ENCODE results near the gene RPL18.
"Not testable (repeated sequence)": the region's sequence is repeated elsewhere in the genome, so short reads cannot be mapped to it uniquely, and the experiment has no call there.

RPL18 gene

GRCh38 chr19:48618916-48619691 lies at the start of gene RPL18, which contains the start of gene SPHK2:
Gene RPL18, minus strand, starts transcription at chr19:48619178. Its CDS starts 35 bp downstream, at chr19:48619143.
Gene SPHK2, plus strand, starts transcription at chr19:48619506. Its CDS starts 1,009 bp downstream, at chr19:48620515.
- Mint-ChIP-seq H3K4me1 (peaks cover 44 to 72% of the 10 kb centered on the region in 2 donors), H3K27me3 (no peaks in the 10 kb centered on the region), H3K4me3 (peak within 1 kb of the TSS; percentile 89 to 99), H3K36me3 (peaks cover 58 to 70% of the 10 kb centered on the region in 2 donors), H3K27ac (peak within 1 kb of the TSS; percentile 100), H3K9me3 (no peaks in the 10 kb centered on the region)
- DNase-seq (peak; percentile 98), ATAC-seq (replicated peaks) (peak; percentile 86 to 89)

GRCh38 chr19:48668761-48669160 lies 49.8 kb upstream of the RPL18 start:
- Mint-ChIP-seq H3K9me3 (peaks cover 7 to 8% of the 10 kb centered on the region in 2 donors), H3K4me1 (no peaks in the 10 kb centered on the region), H3K27ac (no peak overlapping the region), H3K4me3 (no peak overlapping the region), H3K36me3 (no peaks in the 10 kb centered on the region), H3K27me3 (no peaks in the 10 kb centered on the region)
- DNase-seq (no peak), ATAC-seq (replicated peaks) (no peak)

GRCh38 chr19:48668332-48668731 lies 49.4 kb upstream of the RPL18 start:
- no peak overlapping the region for H3K27ac Mint-ChIP-seq
- ATAC-seq (replicated peaks) (no peak), DNase-seq (no peak)
- no peaks in the 10 kb centered on the region for H3K27me3 Mint-ChIP-seq
- no peaks in the 10 kb centered on the region for H3K36me3 Mint-ChIP-seq
- no peak overlapping the region for H3K4me3 Mint-ChIP-seq
- H3K9me3 Mint-ChIP-seq = peaks cover 7 to 8% of the 10 kb centered on the region in 2 donors
- H3K4me1 Mint-ChIP-seq = no peaks in the 10 kb centered on the region

GRCh38 chr19:48665786-48666185 lies 46.8 kb upstream of the RPL18 start:
- Mint-ChIP-seq H3K4me3 (no peak overlapping the region), H3K36me3 (no peaks in the 10 kb centered on the region), H3K27ac (no peak overlapping the region), H3K27me3 (no peaks in the 10 kb centered on the region), H3K9me3 (peaks cover 7 to 8% of the 10 kb centered on the region in 2 donors), H3K4me1 (peaks cover 4 to 6% of the 10 kb centered on the region in 2 donors)
- no peak for ATAC-seq (replicated peaks)
- DNase-seq = no peak

GRCh38 chr19:48664476-48664875 lies 45.5 kb upstream of the RPL18 start:
- H3K27ac Mint-ChIP-seq = no peak overlapping the region
- peaks cover under 1 to 3% of the 10 kb centered on the region in 2 donors for H3K9me3 Mint-ChIP-seq
- no peak overlapping the region for H3K4me3 Mint-ChIP-seq
- no peaks in the 10 kb centered on the region for H3K36me3 Mint-ChIP-seq
- H3K27me3 Mint-ChIP-seq = no peaks in the 10 kb centered on the region
- H3K4me1 Mint-ChIP-seq = peaks cover 6 to 9% of the 10 kb centered on the region in 2 donors
- DNase-seq (no peak), ATAC-seq (replicated peaks) (no peak)

GRCh38 chr19:48663667-48664066 lies 44.7 kb upstream of the RPL18 start:
- H3K4me1 Mint-ChIP-seq = peaks cover 8 to 9% of the 10 kb centered on the region in 2 donors
- no peaks in the 10 kb centered on the region for H3K36me3 Mint-ChIP-seq
- no peak overlapping the region for H3K27ac Mint-ChIP-seq
- H3K9me3 Mint-ChIP-seq = peaks cover 0 to under 1% of the 10 kb centered on the region in 2 donors
- H3K4me3 Mint-ChIP-seq = no peak overlapping the region
- ATAC-seq (replicated peaks) (no peak), DNase-seq (no peak)
- H3K27me3 Mint-ChIP-seq = no peaks in the 10 kb centered on the region

- Mint-ChIP-seq H3K4me1 (peaks cover 8 to 9% of the 10 kb centered on the region in 2 donors), H3K36me3 (no peaks in the 10 kb centered on the region), H3K4me3 (no peak overlapping the region), H3K9me3 (no peaks in the 10 kb centered on the region), H3K27me3 (no peaks in the 10 kb centered on the region), H3K27ac (peak overlapping the region; percentile 97)
- ATAC-seq (replicated peaks) (no peak), DNase-seq (no peak)
Measured at GRCh38 chr19:48661711-48662090, 42.7 kb upstream of the RPL18 start.

- H3K27ac Mint-ChIP-seq = peak overlapping the region; percentile 97
- no peaks in the 10 kb centered on the region for H3K36me3 Mint-ChIP-seq
- peak; percentile 85 for DNase-seq
Measured at GRCh38 chr19:48660852-48661710, 42.1 kb upstream of the RPL18 start.

GRCh38 chr19:48659768-48660167 lies 40.8 kb upstream of the RPL18 start:
- H3K4me3 Mint-ChIP-seq = no peak overlapping the region

More at GRCh38 chr19:48660852-48661710, 42.1 kb upstream of the RPL18 start:
- peak; percentile 96 to 97 for ATAC-seq (replicated peaks)
- peaks cover 8 to 9% of the 10 kb centered on the region in 2 donors for H3K4me1 Mint-ChIP-seq
- no peaks in the 10 kb centered on the region for H3K27me3 Mint-ChIP-seq
- H3K9me3 Mint-ChIP-seq = no peaks in the 10 kb centered on the region
- H3K4me3 Mint-ChIP-seq = peak overlapping the region; percentile 69 to 75

GRCh38 chr19:48658483-48658882 lies 39.5 kb upstream of the RPL18 start:
- H3K9me3 Mint-ChIP-seq = no peaks in the 10 kb centered on the region
- ATAC-seq (replicated peaks) = no peak
- no peak for DNase-seq
- H3K4me1 Mint-ChIP-seq = peaks cover 8 to 9% of the 10 kb centered on the region in 2 donors
- no peaks in the 10 kb centered on the region for H3K27me3 Mint-ChIP-seq
- H3K36me3 Mint-ChIP-seq = no peaks in the 10 kb centered on the region
- H3K4me3 Mint-ChIP-seq = no peak overlapping the region
- peak overlapping the region; percentile 33 for H3K27ac Mint-ChIP-seq

More at GRCh38 chr19:48659768-48660167, 40.8 kb upstream of the RPL18 start:
- DNase-seq (no peak), ATAC-seq (replicated peaks) (no peak)
- Mint-ChIP-seq H3K27ac (peak overlapping the region; percentile 20), H3K36me3 (no peaks in the 10 kb centered on the region), H3K9me3 (no peaks in the 10 kb centered on the region), H3K27me3 (no peaks in the 10 kb centered on the region), H3K4me1 (peaks cover 8 to 9% of the 10 kb centered on the region in 2 donors)

GRCh38 chr19:48657828-48658227 lies 38.9 kb upstream of the RPL18 start:
- not testable (repeated sequence) for H3K4me1 Mint-ChIP-seq

GRCh38 chr19:48656840-48657474 lies 38.0 kb upstream of the RPL18 start:
- H3K27me3 Mint-ChIP-seq = no peaks in the 10 kb centered on the region
- H3K4me3 Mint-ChIP-seq = no peak overlapping the region
- no peak for DNase-seq
- H3K9me3 Mint-ChIP-seq = no peaks in the 10 kb centered on the region
- H3K4me1 Mint-ChIP-seq = peaks cover 11 to 14% of the 10 kb centered on the region in 2 donors
- no peaks in the 10 kb centered on the region for H3K36me3 Mint-ChIP-seq
- no peak overlapping the region for H3K27ac Mint-ChIP-seq
- ATAC-seq (replicated peaks) = no peak

More at GRCh38 chr19:48657828-48658227, 38.9 kb upstream of the RPL18 start:
- not testable (repeated sequence) for H3K36me3 Mint-ChIP-seq; DNase-seq; ATAC-seq (replicated peaks); H3K27ac Mint-ChIP-seq; H3K4me3 Mint-ChIP-seq; H3K9me3 Mint-ChIP-seq; H3K27me3 Mint-ChIP-seq

- H3K4me1 Mint-ChIP-seq = peaks cover 11 to 14% of the 10 kb centered on the region in 2 donors
- H3K27ac Mint-ChIP-seq = peak overlapping the region; percentile 31
- H3K9me3 Mint-ChIP-seq = no peaks in the 10 kb centered on the region
- ATAC-seq (replicated peaks) (no peak), DNase-seq (no peak)
- no peak overlapping the region for H3K4me3 Mint-ChIP-seq
- H3K36me3 Mint-ChIP-seq = no peaks in the 10 kb centered on the region
- no peaks in the 10 kb centered on the region for H3K27me3 Mint-ChIP-seq
Measured at GRCh38 chr19:48654299-48655059, 35.5 kb upstream of the RPL18 start.

Data from stimulated activated naive B cell treated with anti-CD40 and anti-IgM and Interleukin-4, amounts not matched to agents 10 μg/mL and 1 μg/mL and 100 μg/mL, for 72 hours (primary cell).